Activated CD8-positive, alpha-beta memory T cell treated with anti-CD3 and anti-CD28 coated beads, Interleukin-2, amount 50 U/mL, for 24 hours (primary cell): ENCODE measurements around the gene PES1.
"Not testable (repeated sequence)": the region's sequence is repeated elsewhere in the genome, so short reads cannot be mapped to it uniquely, and the experiment has no call there.

Source experiments
- DNase-seq: peaks from one replicate; pipeline ENCODE4 v3.0.0-alpha.2; 2020; ENCODE audit errors: extremely low read depth

The PES1 gene

GRCh38 chr22:30575859-30576258 is 15.9 kb downstream of the PES1 start:
- no peak for DNase-seq

GRCh38 chr22:30574997-30575671 is 16.6 kb downstream of the PES1 start:
- no peak for DNase-seq

GRCh38 chr22:30574095-30574981 is 17.4 kb downstream of the PES1 start, which contains the start of gene GAL3ST1:
GAL3ST1 (minus strand) TSS chr22:30574665; CDS start chr22:30557392, 17,273 bp downstream.
- DNase-seq = no peak

GRCh38 chr22:30573594-30574094 is 18.1 kb downstream of the PES1 start:
- no peak for DNase-seq

GRCh38 chr22:30572840-30573593 is 18.7 kb downstream of the PES1 start:
- no peak for DNase-seq

- DNase-seq = no peak
Measured at GRCh38 chr22:30572210-30572609, 19.5 kb downstream of the PES1 start.

- no peak for DNase-seq
Measured at GRCh38 chr22:30569674-30570202, 22.0 kb downstream of the PES1 start.

GRCh38 chr22:30568137-30568805 is 23.4 kb downstream of the PES1 start:
- DNase-seq = no peak

- not testable (repeated sequence) for DNase-seq
Measured at GRCh38 chr22:30567277-30567676, 24.4 kb downstream of the PES1 start.

GRCh38 chr22:30566125-30566524 is 25.6 kb downstream of the PES1 start:
- no peak for DNase-seq

GRCh38 chr22:30565341-30565740 is 26.4 kb downstream of the PES1 start:
- no peak for DNase-seq

GRCh38 chr22:30564761-30565119 is 27.0 kb downstream of the PES1 start:
- DNase-seq = no peak

- no peak for DNase-seq
Measured at GRCh38 chr22:30564045-30564760, 27.5 kb downstream of the PES1 start.

- DNase-seq = no peak
Measured at GRCh38 chr22:30562366-30562765, 29.3 kb downstream of the PES1 start.

GRCh38 chr22:30561402-30562189 is 30.1 kb downstream of the PES1 start:
- no peak for DNase-seq

- not testable (repeated sequence) for DNase-seq
Measured at GRCh38 chr22:30560643-30561202, 31.0 kb downstream of the PES1 start.

- no peak for DNase-seq
Measured at GRCh38 chr22:30559889-30560288, 31.8 kb downstream of the PES1 start.

- no peak for DNase-seq
Measured at GRCh38 chr22:30557243-30557642, 34.5 kb downstream of the PES1 start.

- no peak for DNase-seq
Measured at GRCh38 chr22:30556388-30556787, 35.3 kb downstream of the PES1 start.
